GM18867 (cell line): ENCODE results near the gene PPP1R12C.
A peak's percentile ranks its signal among the peaks of the same experiment; 100 is the strongest.
"Not testable (repeated sequence)": the region's sequence is repeated elsewhere in the genome, so short reads cannot be mapped to it uniquely, and the experiment has no call there.

Experiments used
- ATAC-seq: cut with Tn5 transposase; IDR thresholded peaks from one replicate; pipeline ENCODE4 v1.9.1; 2021; ENCODE audit warnings: mild to moderate bottlenecking, moderate library complexity; ENCODE audit not compliant: unreplicated experiment

Gene PPP1R12C

DNA sequence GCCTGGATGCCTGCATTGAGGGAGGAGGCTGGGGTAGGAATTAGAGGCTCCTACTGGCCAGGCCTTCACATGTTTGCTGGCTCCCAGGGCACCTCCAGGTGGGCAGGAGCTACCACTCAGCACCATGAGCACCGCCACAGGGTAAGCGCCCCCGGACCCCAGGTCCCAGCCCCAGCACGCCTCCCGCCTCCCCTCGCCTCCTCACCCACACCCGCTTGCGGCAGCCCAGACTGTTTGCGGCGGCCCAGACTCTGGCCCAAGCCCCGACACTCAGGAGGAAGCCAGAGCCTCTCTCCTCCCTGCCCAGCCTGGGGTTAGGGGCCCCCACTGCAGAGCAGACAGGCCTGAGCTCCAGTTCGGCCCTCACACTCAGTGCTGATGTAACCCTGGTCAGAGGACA is 41.1 kb downstream of the PPP1R12C start:
- no peak for ATAC-seq

DNA sequence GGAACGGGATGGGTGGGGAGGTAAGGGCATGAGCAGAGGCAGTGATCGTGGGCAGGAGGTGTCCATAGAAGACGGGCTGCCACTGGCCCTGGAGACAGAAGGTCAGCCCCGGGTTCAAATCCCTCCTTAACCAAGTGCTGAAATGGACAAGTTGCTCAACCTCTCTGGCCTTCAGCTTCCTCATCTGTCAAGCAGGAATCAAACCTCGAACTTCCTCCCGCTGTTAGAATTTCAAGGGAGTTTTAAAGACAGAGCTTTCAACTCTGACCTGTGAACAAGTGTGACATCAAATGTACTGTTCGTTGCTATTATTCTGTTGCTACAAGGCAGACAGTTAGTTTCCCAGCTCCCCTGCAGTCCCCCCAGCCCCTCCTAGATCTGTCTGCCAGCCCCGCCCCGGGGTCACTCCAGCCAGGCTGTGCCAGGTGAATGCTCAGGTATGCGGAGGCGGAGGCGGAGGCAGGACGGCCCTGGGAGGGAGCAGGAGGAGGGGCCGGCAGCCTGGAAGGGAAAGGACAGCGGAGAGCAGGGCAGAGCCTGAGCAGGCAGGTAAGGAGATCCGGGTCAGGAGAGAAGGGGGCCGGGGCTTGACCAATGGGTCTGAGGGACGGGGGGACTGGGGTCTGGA is 42.0 kb downstream of the PPP1R12C start, which contains the start of gene EPS8L1:
EPS8L1 (plus strand) TSS at position 499 of the 628 bp plus-strand sequence. CDS start 576 bp downstream, outside the sequence.
- ATAC-seq, result no peak

GRCh38 chr19:55071913-55072312 is 45.5 kb downstream of the PPP1R12C start:
- ATAC-seq, result no peak

DNA sequence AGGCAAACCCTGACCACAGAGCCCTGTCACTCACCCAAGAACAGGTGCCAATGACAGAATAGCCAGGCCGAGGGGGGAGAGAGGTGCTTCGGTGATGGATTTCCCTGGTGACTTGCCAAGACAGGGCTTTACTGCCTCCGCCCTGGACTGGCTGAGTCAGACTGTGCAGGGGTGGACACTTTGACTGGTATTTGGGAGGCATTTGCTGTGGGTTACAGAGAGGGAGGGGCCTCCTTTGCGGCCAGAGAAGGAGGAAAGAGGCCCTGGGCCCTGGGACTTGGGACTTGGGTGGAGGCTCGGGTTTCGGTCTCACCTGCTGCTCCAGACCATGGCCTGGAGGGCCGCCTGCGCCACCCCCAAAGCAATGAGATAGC is 46.3 kb downstream of the PPP1R12C start:
- ATAC-seq, result peak; percentile 52

DNA sequence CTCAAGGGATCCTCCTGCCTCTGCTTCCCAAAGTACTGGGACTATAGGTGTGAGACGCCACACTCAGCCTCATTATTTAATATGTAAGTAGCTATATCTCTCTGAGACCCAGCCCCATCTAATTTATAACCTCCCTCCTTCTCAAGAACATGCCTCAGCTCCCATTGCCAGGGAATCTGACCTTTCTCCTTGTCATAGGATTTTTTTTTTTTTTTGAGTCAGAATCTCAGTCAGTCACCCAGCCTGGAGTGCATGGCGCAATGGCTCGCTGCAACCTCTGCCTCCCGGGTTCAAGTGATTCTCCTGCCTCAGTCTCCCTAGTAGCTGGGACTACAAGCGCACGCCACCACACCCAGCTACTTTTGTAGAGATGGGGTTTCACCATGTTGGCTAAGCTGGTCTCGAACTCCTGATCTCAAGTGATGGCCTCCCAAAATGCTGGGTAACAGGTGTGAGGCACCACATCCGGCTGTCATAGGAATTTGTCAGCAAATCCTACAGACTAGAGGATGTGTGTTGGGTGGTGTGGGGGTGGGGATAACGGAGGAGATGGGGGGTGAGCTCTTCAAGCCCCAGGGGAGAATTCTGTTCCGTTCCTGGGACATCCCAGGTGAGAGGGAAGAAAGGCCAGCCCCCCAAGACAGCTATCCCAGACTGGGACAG is 46.8 kb downstream of the PPP1R12C start:
- ATAC-seq, result no peak

DNA sequence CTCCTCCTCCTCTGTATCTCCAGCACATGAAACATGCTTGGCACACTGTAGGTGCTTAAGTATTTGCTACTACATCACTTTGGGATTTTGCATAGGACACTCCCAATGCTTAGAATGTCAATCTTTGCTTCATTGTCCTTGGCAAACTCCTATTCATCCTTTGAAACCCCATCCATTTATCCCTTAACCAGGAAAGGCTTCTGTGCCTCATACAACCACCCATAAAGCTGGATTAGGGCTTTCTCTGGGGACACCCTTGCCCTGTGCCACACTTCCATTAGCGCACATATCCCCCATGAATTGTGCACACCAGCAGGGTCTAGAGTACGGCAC is 47.6 kb downstream of the PPP1R12C start:
- ATAC-seq, result no peak

GRCh38 chr19:55068950-55069864 is 48.2 kb downstream of the PPP1R12C start:
- ATAC-seq, result peak; percentile 56

GRCh38 chr19:55067869-55068268 is 49.6 kb downstream of the PPP1R12C start:
- no peak for ATAC-seq

DNA sequence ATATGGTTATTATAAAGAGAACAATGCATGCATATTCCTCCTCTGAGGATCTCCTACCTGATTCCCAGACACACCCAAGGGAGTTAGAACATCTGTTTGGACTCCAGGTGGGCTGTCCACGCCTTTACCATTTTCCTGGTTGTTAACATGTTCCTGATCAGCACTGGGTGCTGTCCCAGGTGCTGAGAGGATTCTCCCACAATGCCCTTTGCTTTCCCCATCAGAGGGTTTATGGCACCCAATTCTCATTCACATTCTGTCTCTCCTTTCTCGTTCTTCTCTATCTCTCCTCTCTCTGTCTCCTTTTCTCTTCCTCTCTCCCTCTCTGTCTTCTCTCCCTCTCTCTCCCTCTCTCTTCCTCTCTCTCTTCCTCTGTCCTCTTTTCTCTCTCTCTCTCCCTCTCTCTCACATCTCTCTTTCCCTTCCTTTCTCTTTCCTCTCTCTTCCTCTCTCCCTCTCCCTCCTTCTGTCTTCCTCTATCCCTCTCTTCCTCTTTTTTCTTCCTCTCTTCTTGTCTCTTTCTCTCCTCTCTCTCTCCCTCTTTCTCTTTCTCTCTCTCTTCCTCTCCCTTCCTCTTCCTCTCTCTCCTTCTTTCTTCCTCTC is 51.2 kb downstream of the PPP1R12C start:
- ATAC-seq, result no peak

- not testable (repeated sequence) for ATAC-seq
Measured at GRCh38 chr19:55065516-55065915, 51.9 kb downstream of the PPP1R12C start.

DNA sequence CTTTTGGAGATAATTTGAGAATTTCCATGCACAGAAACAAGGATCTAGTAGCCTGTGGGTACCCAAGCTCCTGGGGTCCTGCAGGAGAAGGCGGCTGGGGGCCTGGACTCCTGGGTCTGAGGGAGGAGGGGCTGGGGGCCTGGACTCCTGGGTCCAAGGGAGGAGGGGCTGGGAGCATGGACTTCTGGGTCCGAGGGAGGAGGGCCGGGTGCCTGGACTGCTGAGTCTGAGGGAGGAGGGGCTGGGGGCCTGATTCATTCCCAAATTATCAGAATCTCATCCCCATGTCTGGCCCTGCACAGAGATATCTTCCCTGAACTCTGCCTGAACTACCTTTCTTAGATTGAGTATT is 54.0 kb downstream of the PPP1R12C start:
- no peak for ATAC-seq

DNA sequence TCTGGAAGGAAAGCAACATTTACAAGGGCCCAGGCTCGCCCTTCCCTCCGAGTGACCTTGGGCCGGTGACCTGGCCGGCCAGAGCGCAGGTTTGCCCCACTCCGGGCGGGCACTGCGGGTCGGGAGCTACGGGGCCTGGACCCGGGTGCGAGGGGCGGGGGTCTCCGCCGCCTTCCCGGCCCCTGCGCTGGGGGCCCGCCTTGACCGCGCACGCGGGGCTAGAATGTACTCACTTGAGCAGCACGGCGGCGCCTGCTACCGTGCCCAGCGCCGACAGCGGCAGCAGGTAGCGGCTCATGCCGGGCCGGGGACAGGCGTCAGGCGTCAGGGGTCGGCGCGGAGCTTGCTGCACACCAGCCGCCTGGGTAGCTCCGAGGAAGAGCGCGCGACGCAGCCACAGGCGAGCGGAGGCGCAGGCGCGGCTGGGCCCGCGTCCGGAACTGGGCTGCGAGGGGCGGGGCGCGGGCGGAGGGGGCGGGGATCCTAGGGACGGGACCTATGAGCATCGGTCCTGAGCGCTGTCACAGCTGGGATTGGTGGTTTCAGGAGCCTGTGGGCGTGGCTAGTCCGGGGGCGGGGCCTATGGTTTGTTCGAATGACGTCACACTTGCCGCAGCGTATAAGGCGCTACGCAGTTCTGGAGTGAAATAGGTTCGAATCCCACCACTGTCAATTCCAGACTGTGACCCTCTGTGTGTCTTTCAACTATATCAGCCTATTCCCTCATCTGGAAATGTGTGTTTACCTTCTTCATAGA is 54.5 kb downstream of the PPP1R12C start, which contains the start of gene RDH13:
RDH13 (minus strand) TSS at position 414 of the 757 bp plus-strand sequence; CDS start at position 298, 116 bp downstream.
- peak; percentile 89 for ATAC-seq

- ATAC-seq, result not testable (repeated sequence)
Measured at GRCh38 chr19:55060287-55060686, 57.1 kb downstream of the PPP1R12C start.

GRCh38 chr19:55058781-55059610 is 58.4 kb downstream of the PPP1R12C start:
- no peak for ATAC-seq

- ATAC-seq, result no peak
Measured at GRCh38 chr19:55056827-55057226, 60.6 kb downstream of the PPP1R12C start.

- no peak for ATAC-seq
Measured at GRCh38 chr19:55053735-55054134, 63.7 kb downstream of the PPP1R12C start.

- ATAC-seq, result no peak
Measured at GRCh38 chr19:55050749-55051532, 66.5 kb downstream of the PPP1R12C start.

- ATAC-seq, result no peak
Measured at GRCh38 chr19:55048446-55048845, 69.0 kb downstream of the PPP1R12C start.

DNA sequence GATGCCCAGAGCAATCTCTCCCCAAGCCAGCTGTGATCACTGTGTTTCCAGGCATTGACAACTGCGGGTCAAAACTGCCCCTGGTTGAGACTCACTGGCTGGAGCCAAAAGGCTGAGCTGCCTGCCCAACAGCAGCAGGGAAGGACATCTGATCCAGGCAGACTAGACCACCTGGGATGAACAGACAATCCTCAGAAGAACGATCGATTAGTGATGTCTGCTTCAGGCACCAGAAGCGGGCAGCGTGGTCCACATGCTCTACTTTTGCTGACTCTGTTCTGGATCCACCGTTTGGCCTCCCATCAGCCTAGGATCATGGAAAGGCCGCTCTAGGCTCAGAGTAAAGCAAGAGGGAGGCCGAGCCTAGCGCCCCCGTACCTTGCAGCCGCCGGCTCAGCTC is 69.5 kb downstream of the PPP1R12C start:
- no peak for ATAC-seq
